Left ventricle myocardium inferior (tissue), 1 donor: ENCODE measurements around the gene TSHZ2. TPM values are rescaled to one million over a fixed set of nuclear protein-coding genes. Genes with fewer than 3 reads are reported as not detected.
A peak's percentile ranks its signal among the peaks of the same experiment; 100 is the strongest.
"Not testable (repeated sequence)": the region's sequence is repeated elsewhere in the genome, so short reads cannot be mapped to it uniquely, and the experiment has no call there.

Source experiments
- DNase-seq: peaks from one replicate; pipeline ENCODE4 v3.0.0-alpha.2; 2020
- H3K27ac ChIP-seq: fragments of 200-600 bp; replicated peaks from 2 replicates; pipeline ENCODE4 v1.8.0; 2021
- H3K27me3 ChIP-seq: fragments of 200-600 bp; 2 replicates; pipeline ENCODE4 v1.8.0; 2021; ENCODE audit warnings: low read depth
- H3K36me3 ChIP-seq: fragments of 200-600 bp; 2 replicates; pipeline ENCODE4 v1.8.0; 2021
- H3K4me1 ChIP-seq: fragments of 200-600 bp; 2 replicates; pipeline ENCODE4 v1.8.0; 2021
- H3K4me3 ChIP-seq: fragments of 200-600 bp; 2 replicates; pipeline ENCODE4 v1.8.0; 2021; ENCODE audit warnings: mild to moderate bottlenecking, moderate library complexity
- H3K9me3 ChIP-seq: fragments of 200-600 bp; replicated peaks from 2 replicates; pipeline ENCODE4 v1.8.0; 2021
- CTCF ChIP-seq: fragments of 200-600 bp; IDR thresholded peaks from 2 replicates; pipeline ENCODE4 v1.8.0; 2021; ENCODE audit warnings: antibody characterized with exemption, mild to moderate bottlenecking, borderline replicate concordance
- intact Hi-C: fragments of 100-400 bp; cut with micrococcal nuclease; formaldehyde crosslinking; loops from one replicate; pipeline ENCODE4 v1.11.0; 2022
- total RNA-seq: library from RNA; stranded (reverse); fragmentation: NEBNext Ultra II Directional; extraction: Animal tissue kit (Norgen Biotek cat#: 25700); gene quantifications from one replicate; pipeline ENCODE4 v1.2.1, GENCODE V29; 2021
- donor health status: DM: no; HTN: yes; CAD: no; lungs with severe emphysema.

The TSHZ2 gene
- total RNA-seq, 1 donor from 2014 or later, result 3.1 TPM

- H3K36me3 ChIP-seq, result no peaks in the 10 kb centered on the region
- intact Hi-C loops, result no loop called here
- no peak overlapping the region for H3K4me3 ChIP-seq
- peaks cover 23% of the 10 kb centered on the region for H3K4me1 ChIP-seq
- no peaks in the 10 kb centered on the region for H3K27me3 ChIP-seq
- H3K27ac ChIP-seq, result no peak overlapping the region
- no peaks in the 10 kb centered on the region for H3K9me3 ChIP-seq
- TF ChIP-seq CTCF, result no peak
- no peak for DNase-seq
Observed at GRCh38 chr20:53083411-53083810, 111.3 kb downstream of the TSHZ2 start.

GRCh38 chr20:53084408-53084997, 112.3 kb downstream of the TSHZ2 start:
- DNase-seq, result no peak
- Histone ChIP-seq H3K4me3 (no peak overlapping the region), H3K9me3 (no peaks in the 10 kb centered on the region), H3K36me3 (no peaks in the 10 kb centered on the region), H3K27me3 (no peaks in the 10 kb centered on the region), H3K4me1 (peaks cover 14% of the 10 kb centered on the region), H3K27ac (no peak overlapping the region)
- intact Hi-C loops, result no loop called here
- TF ChIP-seq CTCF, result no peak

GRCh38 chr20:53085720-53086119, 113.6 kb downstream of the TSHZ2 start:
- H3K27ac ChIP-seq, result no peak overlapping the region
- H3K4me1 ChIP-seq, result peaks cover 2% of the 10 kb centered on the region
- H3K27me3 ChIP-seq, result no peaks in the 10 kb centered on the region
- no peak for DNase-seq
- H3K36me3 ChIP-seq, result no peaks in the 10 kb centered on the region
- H3K9me3 ChIP-seq, result no peaks in the 10 kb centered on the region
- intact Hi-C loops, result no loop called here
- no peak for TF ChIP-seq CTCF
- H3K4me3 ChIP-seq, result no peak overlapping the region

GRCh38 chr20:53087037-53087777, 115.0 kb downstream of the TSHZ2 start:
- H3K27me3 ChIP-seq, result no peaks in the 10 kb centered on the region
- no peaks in the 10 kb centered on the region for H3K9me3 ChIP-seq
- no peaks in the 10 kb centered on the region for H3K4me1 ChIP-seq
- intact Hi-C loops, result no loop called here
- peak overlapping the region; percentile 41 for H3K27ac ChIP-seq
- H3K36me3 ChIP-seq, result no peaks in the 10 kb centered on the region
- no peak overlapping the region for H3K4me3 ChIP-seq
- DNase-seq, result no peak
- TF ChIP-seq CTCF, result no peak

GRCh38 chr20:53088786-53089185, 116.6 kb downstream of the TSHZ2 start:
- TF ChIP-seq CTCF, result no peak
- H3K4me1 ChIP-seq, result no peaks in the 10 kb centered on the region
- no peak overlapping the region for H3K4me3 ChIP-seq
- no peak overlapping the region for H3K27ac ChIP-seq
- no peak for DNase-seq
- no peaks in the 10 kb centered on the region for H3K36me3 ChIP-seq
- intact Hi-C loops, result no loop called here
- H3K27me3 ChIP-seq, result no peaks in the 10 kb centered on the region
- H3K9me3 ChIP-seq, result no peaks in the 10 kb centered on the region

GRCh38 chr20:53089851-53090250, 117.7 kb downstream of the TSHZ2 start:
- intact Hi-C loops, H3K27ac ChIP-seq, H3K4me3 ChIP-seq, H3K4me1 ChIP-seq, H3K36me3 ChIP-seq, H3K27me3 ChIP-seq, H3K9me3 ChIP-seq: not testable (repeated sequence)
- peak; percentile 23 for DNase-seq
